Fibroblast of lung (primary cell): ENCODE measurements around the gene GLG1. TPM values are rescaled to one million over a fixed set of nuclear protein-coding genes. Genes with fewer than 3 reads are reported as not detected.

Source experiments
- DNase-seq, 2 donors: peaks; one replicate each; pipeline versions ENCODE4 v3.0.0 to v3.0.0-alpha.2; 2010; ENCODE audit warnings: low read depth in 2 of 2
- H2AFZ ChIP-seq: 2 replicates; pipeline ENCODE4 v1.5.1; 2012; ENCODE audit warnings: low read length, control low read depth, inconsistent platforms
- H3K27ac ChIP-seq: 2 replicates; pipeline ENCODE4 v1.5.1; 2011; ENCODE audit warnings: low read length, control low read depth; ENCODE audit not compliant: insufficient read depth
- H3K27me3 ChIP-seq: 2 replicates; pipeline ENCODE4 v1.5.1; 2011; ENCODE audit warnings: mild to moderate bottlenecking, low read length; ENCODE audit not compliant: control insufficient read depth, insufficient read depth
- H3K36me3 ChIP-seq: 2 replicates; pipeline ENCODE4 v1.5.1; 2011; ENCODE audit warnings: low read length; ENCODE audit not compliant: control insufficient read depth, insufficient read depth
- H3K4me1 ChIP-seq: 2 replicates; pipeline ENCODE4 v1.5.1; 2011; ENCODE audit warnings: low read length; ENCODE audit not compliant: control insufficient read depth, insufficient read depth; ENCODE audit errors: extremely low read depth
- H3K4me2 ChIP-seq: 2 replicates; pipeline ENCODE4 v1.5.1; 2011; ENCODE audit warnings: low read length, control low read depth; ENCODE audit not compliant: insufficient read depth; ENCODE audit errors: extremely low read depth
- H3K4me3 ChIP-seq, 4 experiments: fragments of 200-600 bp in 1 of 4; sonication (generic) in 1 of 4; replicated peaks in 1 of 4; 2 replicates each; pipeline ENCODE4 v1.5.1; 2011 to 2016; ENCODE audit warnings: low read length in 4 of 4, low read depth in 3 of 4, mild to moderate bottlenecking in 3 of 4, control low read depth in 2 of 4, inconsistent platforms in 1 of 4, mixed read lengths in 1 of 4; ENCODE audit not compliant: insufficient read depth in 1 of 4; ENCODE audit errors: control extremely low read depth in 1 of 4
- H3K79me2 ChIP-seq: 2 replicates; pipeline ENCODE4 v1.5.1; 2012; ENCODE audit warnings: mild to moderate bottlenecking, low read length, inconsistent platforms; ENCODE audit not compliant: control insufficient read depth, insufficient read depth
- H3K9ac ChIP-seq: 2 replicates; pipeline ENCODE4 v1.5.1; 2011; ENCODE audit warnings: mild to moderate bottlenecking, low read length, control low read depth; ENCODE audit not compliant: insufficient read depth
- H3K9me3 ChIP-seq: 2 replicates; pipeline ENCODE4 v1.5.1; 2012; ENCODE audit warnings: low read depth, low read length; ENCODE audit not compliant: control insufficient read depth, insufficient read depth
- H4K20me1 ChIP-seq: 2 replicates; pipeline ENCODE4 v1.5.1; 2011; ENCODE audit warnings: low read length; ENCODE audit not compliant: control insufficient read depth, insufficient read depth; ENCODE audit errors: extremely low read depth
- CTCF ChIP-seq, 2 donors: IDR thresholded peaks in 1 of 2; conservative IDR thresholded peaks in 1 of 2; 1 replicate in 1 of 2; 2 replicates in 1 of 2; pipeline ENCODE4 v1.5.1; 2011 to 2012; ENCODE audit warnings: low read length in 2 of 2, control low read depth in 1 of 2, inconsistent platforms in 1 of 2, low read depth in 1 of 2, mild to moderate bottlenecking in 1 of 2
- EZH2 ChIP-seq: IDR thresholded peaks from 2 replicates; pipeline ENCODE4 v1.5.1; 2012; ENCODE audit warnings: low read length, control low read depth, mild to moderate bottlenecking; ENCODE audit errors: missing control alignments
- polyA plus RNA-seq, 2 donors: library from polyadenylated mRNA; depleted of rRNA in 1 of 2; stranded (reverse) in 1 of 2; unstranded in 1 of 2; fragments of >200 nt; gene quantifications; 2 replicates each; pipeline ENCODE4 v1.2.1, GENCODE V29; 2011 to 2012; ENCODE audit warnings: missing spikeins in 1 of 2
- total RNA-seq: library from RNA; depleted of rRNA; stranded (reverse); fragments of >200 nt; gene quantifications from 2 replicates; pipeline ENCODE4 v1.2.1, GENCODE V29; 2014

GLG1 gene
- total and polyA plus RNA-seq, 2 donors (not counting 1 experiment from before 2014, with no cell fraction given) = 138 to 150 TPM

GRCh38 chr16:74649839-74650504, 43.1 kb upstream of the GLG1 start:
- TF ChIP-seq EZH2 = no peak
- TF ChIP-seq CTCF (conservative IDR thresholded peaks at IDR 0.05 in 1 of 2, IDR thresholded peaks at IDR 0.05 in 1 of 2; ENCODE audit: low read depth in 1 of 2, low read length in 2 of 2) = no peak

DNA sequence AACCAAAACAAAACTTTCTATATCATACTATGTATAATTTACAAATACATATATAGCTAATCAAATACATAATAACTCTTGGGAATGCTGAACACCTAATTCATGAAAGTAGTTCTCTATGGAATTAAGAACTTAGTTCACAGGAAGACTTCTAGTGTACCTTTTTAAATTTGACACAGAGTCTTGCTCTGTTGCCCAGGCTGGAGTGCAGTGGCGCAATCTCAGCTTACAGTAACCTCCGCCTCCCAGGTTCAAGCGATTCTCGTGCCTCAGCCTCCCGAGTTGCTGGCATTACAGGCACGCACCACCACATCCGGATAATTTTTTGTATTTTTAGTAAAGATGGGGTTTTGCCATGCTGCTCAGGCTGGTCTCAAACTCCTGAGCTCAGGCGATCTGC, 35.1 kb upstream of the GLG1 start:
- H2AFZ ChIP-seq = no peak overlapping the region

More at GRCh38 chr16:74649839-74650504, 43.1 kb upstream of the GLG1 start:
- no peaks in the 10 kb centered on the region for H3K9me3 ChIP-seq
- H4K20me1 ChIP-seq = no peaks in the 10 kb centered on the region
- H3K4me1 ChIP-seq = no peaks in the 10 kb centered on the region
- H3K79me2 ChIP-seq = peaks cover 27% of the 10 kb centered on the region
- H3K9ac ChIP-seq = no peak overlapping the region
- peaks cover 2% of the 10 kb centered on the region for H3K36me3 ChIP-seq
- no peak overlapping the region for H3K4me2 ChIP-seq
- no peak overlapping the region for H3K27ac ChIP-seq
- H3K4me3 ChIP-seq = no peak overlapping the region
- DNase-seq = no peak
- no peak overlapping the region for H2AFZ ChIP-seq
- no peaks in the 10 kb centered on the region for H3K27me3 ChIP-seq

More for the DNA sequence above, 35.1 kb upstream of the GLG1 start:
- H4K20me1 ChIP-seq = no peaks in the 10 kb centered on the region
- H3K27me3 ChIP-seq = no peaks in the 10 kb centered on the region
- H3K4me3 ChIP-seq = no peak overlapping the region
- TF ChIP-seq CTCF (conservative IDR thresholded peaks at IDR 0.05 in 1 of 2, IDR thresholded peaks at IDR 0.05 in 1 of 2; ENCODE audit: low read depth in 1 of 2, low read length in 2 of 2) = no peak
- no peak for TF ChIP-seq EZH2
- peaks cover 4% of the 10 kb centered on the region for H3K36me3 ChIP-seq
- H3K4me2 ChIP-seq = no peak overlapping the region
- H3K4me1 ChIP-seq = no peaks in the 10 kb centered on the region
- no peaks in the 10 kb centered on the region for H3K79me2 ChIP-seq
- no peak for DNase-seq
- H3K9ac ChIP-seq = no peak overlapping the region
- H3K27ac ChIP-seq = no peak overlapping the region
- no peaks in the 10 kb centered on the region for H3K9me3 ChIP-seq
